HUES6 (cell line): ENCODE data around the gene KIF3A.

ENCODE experiments used
- H3K27ac ChIP-seq: 2 replicates; pipeline ENCODE4 v1.7.0; 2013; ENCODE audit warnings: low read depth, mild to moderate bottlenecking, low read length, inconsistent platforms
- H3K27me3 ChIP-seq: 2 replicates; pipeline ENCODE4 v1.6.1; 2013; ENCODE audit warnings: low read length; ENCODE audit not compliant: control insufficient read depth, insufficient read depth
- H3K36me3 ChIP-seq: 2 replicates; pipeline ENCODE4 v1.6.1; 2013; ENCODE audit warnings: low read length; ENCODE audit not compliant: control insufficient read depth, insufficient read depth
- H3K4me1 ChIP-seq: 2 replicates; pipeline ENCODE4 v1.6.1; 2013; ENCODE audit warnings: low read length; ENCODE audit not compliant: control insufficient read depth, insufficient read depth
- H3K4me3 ChIP-seq: 2 replicates; pipeline ENCODE4 v1.5.1; 2013; ENCODE audit warnings: low read depth, low read length
- H3K9ac ChIP-seq: one replicate; pipeline ENCODE4 v1.6.1; 2013; ENCODE audit warnings: mild to moderate bottlenecking, low read length
- H3K9me3 ChIP-seq: 2 replicates; pipeline ENCODE4 v1.6.1; 2013; ENCODE audit warnings: low read depth, low read length; ENCODE audit not compliant: control insufficient read depth, insufficient read depth

KIF3A gene

GRCh38 chr5:132761321-132762240 is 24.2 kb upstream of the KIF3A start:
- peaks cover 45% of the 10 kb centered on the region for H3K36me3 ChIP-seq
- no peaks in the 10 kb centered on the region for H3K27me3 ChIP-seq
- no peak overlapping the region for H3K27ac ChIP-seq
- no peak overlapping the region for H3K9ac ChIP-seq
- H3K4me3 ChIP-seq = no peak overlapping the region
- no peaks in the 10 kb centered on the region for H3K9me3 ChIP-seq
- no peaks in the 10 kb centered on the region for H3K4me1 ChIP-seq

DNA sequence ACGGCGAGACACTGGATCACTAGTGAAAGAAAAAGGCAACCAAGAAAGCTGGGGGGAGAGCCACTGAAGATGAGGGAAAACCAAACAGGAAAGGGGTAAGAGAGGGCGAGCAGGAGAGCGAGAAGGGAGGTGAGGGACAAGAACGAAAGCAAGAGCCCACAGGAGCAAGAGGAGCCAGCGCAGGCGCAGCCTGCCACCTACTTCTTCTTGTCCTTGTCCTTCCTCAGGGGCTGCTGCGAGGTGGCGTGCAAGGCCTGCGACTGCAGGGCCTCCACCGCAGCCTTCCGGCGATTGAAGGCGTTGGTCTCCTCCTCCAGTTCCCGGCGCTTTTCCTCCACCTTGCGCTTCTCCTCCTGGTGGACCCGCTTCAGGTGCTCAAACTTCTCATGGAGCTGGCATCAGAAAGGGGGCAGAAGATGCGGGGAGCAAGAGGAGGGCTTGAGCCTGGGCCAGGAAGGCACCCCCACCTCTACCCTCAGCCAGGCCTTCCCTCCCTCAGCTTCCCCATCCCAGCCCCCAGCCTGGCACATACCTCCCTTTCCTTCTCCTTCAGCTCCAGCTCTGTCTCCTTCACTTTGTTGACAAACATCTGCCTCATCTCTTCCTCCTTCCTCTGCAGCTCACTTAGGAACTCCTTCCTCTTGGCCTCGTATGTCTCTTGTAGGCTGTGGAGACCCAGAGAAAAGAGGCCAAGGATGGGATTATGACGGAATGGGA is 23.4 kb upstream of the KIF3A start:
- Histone ChIP-seq H3K4me3 (no peak overlapping the region), H3K4me1 (no peaks in the 10 kb centered on the region), H3K9me3 (no peaks in the 10 kb centered on the region), H3K27ac (no peak overlapping the region), H3K9ac (no peak overlapping the region), H3K27me3 (no peaks in the 10 kb centered on the region), H3K36me3 (peaks cover 45% of the 10 kb centered on the region)

DNA sequence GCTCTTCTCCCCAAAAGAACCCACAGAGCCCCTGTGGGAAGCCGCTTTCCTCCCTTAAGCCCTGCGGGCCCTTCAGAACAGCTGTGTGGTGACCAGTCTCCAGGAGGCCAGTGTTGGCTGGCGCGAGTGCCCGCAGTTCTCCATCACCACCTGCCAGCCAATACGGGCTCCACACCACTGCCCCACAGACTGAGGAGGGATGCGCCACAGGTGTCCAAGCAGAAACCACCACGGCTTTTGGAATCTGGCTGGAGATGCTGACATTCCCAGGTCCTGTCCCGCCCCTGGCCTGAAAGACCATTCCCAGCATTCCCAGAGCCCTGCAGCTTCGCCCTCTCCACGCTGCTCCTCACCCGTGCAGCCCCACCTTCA is 22.7 kb upstream of the KIF3A start:
- Histone ChIP-seq H3K27ac (no peak overlapping the region), H3K9me3 (no peaks in the 10 kb centered on the region), H3K36me3 (peaks cover 43% of the 10 kb centered on the region), H3K4me1 (peaks cover 3% of the 10 kb centered on the region), H3K27me3 (no peaks in the 10 kb centered on the region), H3K4me3 (no peak overlapping the region), H3K9ac (no peak overlapping the region)

- no peaks in the 10 kb centered on the region for H3K9me3 ChIP-seq
- H3K4me3 ChIP-seq = no peak overlapping the region
- H3K27me3 ChIP-seq = no peaks in the 10 kb centered on the region
- no peak overlapping the region for H3K27ac ChIP-seq
- H3K9ac ChIP-seq = no peak overlapping the region
- H3K36me3 ChIP-seq = peaks cover 36% of the 10 kb centered on the region
- peaks cover 7% of the 10 kb centered on the region for H3K4me1 ChIP-seq
These were observed 22.0 kb upstream of the KIF3A start for GRCh38 chr5:132759114-132760048.

GRCh38 chr5:132758451-132758850 is 21.1 kb upstream of the KIF3A start:
- Histone ChIP-seq H3K36me3 (peaks cover 30% of the 10 kb centered on the region), H3K9ac (no peak overlapping the region), H3K9me3 (no peaks in the 10 kb centered on the region), H3K4me3 (no peak overlapping the region), H3K4me1 (peaks cover 7% of the 10 kb centered on the region), H3K27ac (no peak overlapping the region), H3K27me3 (no peaks in the 10 kb centered on the region)

DNA sequence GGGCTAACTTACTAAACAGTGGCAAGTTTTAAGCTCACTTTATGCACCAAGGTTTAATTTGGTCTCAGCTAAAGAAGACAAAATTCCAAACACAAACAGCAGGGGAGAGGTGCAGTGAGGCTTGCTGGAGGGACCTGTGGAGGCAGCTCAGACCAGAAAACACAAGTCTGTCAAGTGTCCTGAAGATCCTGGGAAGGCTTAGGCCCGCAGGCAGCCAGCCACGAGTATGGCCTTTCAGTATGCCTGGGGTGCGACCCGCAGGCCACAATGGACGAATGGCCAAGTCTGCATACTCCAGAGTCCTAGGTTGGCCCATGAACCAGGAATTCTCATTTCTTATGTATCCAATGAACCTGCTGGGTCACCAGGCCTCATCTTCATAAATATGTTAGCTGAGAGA is 19.2 kb upstream of the KIF3A start:
- H3K9ac ChIP-seq = no peak overlapping the region
- H3K27ac ChIP-seq = no peak overlapping the region
- H3K36me3 ChIP-seq = peaks cover 23% of the 10 kb centered on the region
- H3K4me3 ChIP-seq = no peak overlapping the region
- peaks cover 7% of the 10 kb centered on the region for H3K4me1 ChIP-seq
- H3K9me3 ChIP-seq = no peaks in the 10 kb centered on the region
- H3K27me3 ChIP-seq = no peaks in the 10 kb centered on the region; the same call in 1 of the 2 replicates

DNA sequence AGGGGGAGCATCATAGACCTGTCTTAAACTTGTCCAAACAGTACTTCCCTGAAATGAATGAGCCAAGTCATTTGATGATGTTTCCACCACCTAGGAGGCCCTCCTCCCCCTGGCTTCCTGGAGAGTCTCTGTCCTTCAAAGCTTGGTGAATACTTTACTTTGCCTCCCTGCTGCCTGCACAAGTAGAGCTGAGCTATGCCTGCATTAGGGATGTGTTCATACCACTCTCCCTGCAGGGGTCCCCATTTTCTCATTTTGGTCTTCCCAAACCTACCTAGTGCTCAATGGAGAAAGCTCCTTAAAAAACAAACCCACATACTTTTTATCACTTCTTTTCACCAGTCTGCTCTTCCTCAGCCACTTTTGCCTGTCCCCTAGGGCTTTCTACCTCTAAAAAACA is 17.6 kb upstream of the KIF3A start:
- H3K27ac ChIP-seq = no peak overlapping the region
- H3K4me3 ChIP-seq = no peak overlapping the region
- H3K9ac ChIP-seq = no peak overlapping the region
- H3K36me3 ChIP-seq = peaks cover 10% of the 10 kb centered on the region
- peaks cover 7% of the 10 kb centered on the region for H3K4me1 ChIP-seq
- H3K9me3 ChIP-seq = no peaks in the 10 kb centered on the region
- H3K27me3 ChIP-seq = peaks cover 12% of the 10 kb centered on the region

DNA sequence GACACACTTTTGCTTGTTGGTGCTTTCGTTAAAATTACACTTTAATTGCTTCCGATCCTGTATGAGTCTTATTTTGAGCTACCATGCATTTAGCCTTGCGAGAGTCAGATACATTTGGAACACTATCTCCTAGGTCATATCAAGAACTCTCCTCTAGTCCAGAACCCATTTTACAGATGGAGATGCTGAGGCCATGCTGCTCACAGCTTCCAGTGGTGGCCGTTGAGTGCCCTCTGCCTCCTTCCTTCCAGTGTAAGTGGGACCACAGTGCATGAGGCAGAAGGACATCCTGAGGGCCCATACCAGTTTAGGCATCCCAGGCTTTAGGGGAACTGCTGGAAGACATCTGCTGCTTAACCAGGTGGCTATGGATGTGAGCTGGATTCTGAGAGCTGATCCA is 16.8 kb upstream of the KIF3A start:
- Histone ChIP-seq H3K27ac (no peak overlapping the region), H3K9me3 (no peaks in the 10 kb centered on the region), H3K36me3 (peaks cover 3% of the 10 kb centered on the region; the same call in 1 of the 2 replicates), H3K4me3 (no peak overlapping the region), H3K4me1 (peaks cover 7% of the 10 kb centered on the region), H3K27me3 (peaks cover 21% of the 10 kb centered on the region), H3K9ac (no peak overlapping the region)

DNA sequence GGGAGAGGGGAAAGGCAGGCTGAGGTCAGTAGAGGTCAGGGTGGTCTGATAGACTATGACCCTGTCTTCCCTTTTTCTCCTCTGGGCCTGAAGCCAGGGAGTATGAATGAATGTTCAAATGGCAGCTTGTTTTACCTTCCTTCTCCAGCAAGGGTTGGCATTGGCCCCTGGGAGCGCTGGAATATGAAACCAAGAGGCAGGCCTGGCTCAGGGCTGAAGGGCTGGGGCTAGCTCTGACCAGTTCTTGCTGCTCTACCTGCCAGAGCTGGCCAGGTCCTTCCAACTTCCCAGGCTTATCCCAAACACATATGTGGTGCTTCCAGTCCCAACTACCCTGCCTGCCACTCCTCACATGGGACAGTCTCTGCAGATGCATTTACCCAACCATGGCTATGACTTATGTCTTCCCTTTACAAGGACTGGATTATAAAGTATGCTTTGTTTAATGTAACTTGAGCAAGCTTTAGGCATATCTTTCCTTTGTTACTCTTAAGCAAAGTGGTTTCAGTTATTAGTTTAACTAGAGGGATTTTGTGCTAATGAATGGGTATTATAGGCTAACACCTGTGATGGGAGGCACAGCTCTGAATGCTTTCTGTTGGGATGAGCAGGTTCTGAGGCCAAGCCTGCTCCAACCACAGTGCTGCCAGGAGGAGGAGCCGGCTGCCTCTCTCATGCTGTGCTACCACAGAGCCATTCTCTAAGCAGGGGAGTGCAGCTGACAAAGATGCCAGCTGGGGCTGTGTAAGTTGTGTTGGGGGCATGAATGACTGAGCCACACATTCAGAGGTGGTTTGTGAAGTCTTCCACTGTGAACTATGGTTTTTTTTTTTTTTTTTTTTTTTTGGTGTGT is 16.0 kb upstream of the KIF3A start:
- Histone ChIP-seq H3K36me3 (no peaks in the 10 kb centered on the region; the same call in 1 of the 2 replicates), H3K27me3 (peaks cover 28% of the 10 kb centered on the region), H3K9ac (no peak overlapping the region), H3K4me1 (peaks cover 7% of the 10 kb centered on the region), H3K27ac (no peak overlapping the region), H3K9me3 (no peaks in the 10 kb centered on the region), H3K4me3 (no peak overlapping the region)

DNA sequence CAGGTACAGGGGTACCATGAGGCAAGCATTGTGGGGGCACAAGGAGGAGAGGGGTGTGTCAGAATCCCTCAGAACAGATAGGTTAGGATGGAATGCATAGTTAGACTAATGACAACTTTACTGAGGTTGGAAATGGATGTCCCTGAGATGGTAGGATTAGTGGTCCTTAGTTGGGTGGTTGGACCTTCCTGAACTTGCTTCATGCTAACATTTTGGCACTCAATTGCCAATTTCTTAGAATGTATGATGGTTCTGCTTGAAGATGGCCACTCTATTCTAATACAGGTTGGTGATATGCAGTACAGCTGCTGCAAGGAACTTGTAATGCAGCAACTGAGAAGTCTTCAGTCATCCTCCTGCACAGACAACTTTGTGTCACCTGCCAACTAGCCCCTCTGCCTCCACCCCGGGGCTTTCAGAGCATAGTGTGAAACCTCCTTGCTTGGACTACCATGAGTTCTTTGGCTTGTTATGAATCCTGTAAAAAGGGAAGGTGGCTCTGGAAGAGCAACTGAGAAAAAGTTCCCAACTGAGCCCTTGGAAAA is 15.3 kb upstream of the KIF3A start:
- Histone ChIP-seq H3K27ac (no peak overlapping the region), H3K27me3 (peaks cover 35% of the 10 kb centered on the region), H3K4me1 (peaks cover 14% of the 10 kb centered on the region), H3K36me3 (no peaks in the 10 kb centered on the region; the same call in 1 of the 2 replicates), H3K9me3 (no peaks in the 10 kb centered on the region), H3K9ac (no peak overlapping the region), H3K4me3 (no peak overlapping the region)
